B cell (primary cell): ENCODE data around the gene PTPRO. TPM values are rescaled to one million over a fixed set of nuclear protein-coding genes. Genes with fewer than 3 reads are reported as not detected.

Source experiments
- ATAC-seq: fragments of 200-7000 bp; cut with Tn5 transposase; one replicate; pipeline ENCODE4 v1.10.0; 2021; ENCODE audit warnings: low read depth, mild to moderate bottlenecking, moderate number of reproducible peaks, moderate library complexity
- CTCF ChIA-PET: fragments of 350-600 bp; sonication (Branson Sonifier 250); formaldehyde crosslinking; loops from one replicate; lab custom pipeline; 2021; ENCODE audit warnings: antibody characterized with exemption, inconsistent platforms; lab: Charles Lee
- POLR2A ChIA-PET: fragments of 350-600 bp; sonication (Branson Sonifier 250); formaldehyde crosslinking; loops from one replicate; lab custom pipeline; 2021; ENCODE audit warnings: antibody characterized with exemption; lab: Charles Lee
- DNase-seq: peaks from one replicate; pipeline ENCODE4 v3.0.0; 2013
- H2AFZ ChIP-seq: 2 replicates; pipeline ENCODE4 v1.6.1; 2012; ENCODE audit warnings: mild to moderate bottlenecking, low read depth, low read length; ENCODE audit not compliant: insufficient read depth, poor library complexity, severe bottlenecking
- H3K27ac ChIP-seq, 2 donors: 1 replicate in 1 of 2; 2 replicates in 1 of 2; pipeline ENCODE4 v1.5.1; 2012 to 2013; ENCODE audit warnings: low read length in 2 of 2, mild to moderate bottlenecking in 2 of 2, moderate library complexity in 1 of 2
- H3K27me3 ChIP-seq, 4 experiments: fragments of 200-600 bp in 1 of 4; sonication (generic) in 1 of 4; replicated peaks in 1 of 4; 1 replicate in 2 of 4; 2 replicates in 2 of 4; pipeline versions ENCODE4 v1.6.1 to v1.7.0; 2013 to 2016; ENCODE audit warnings: low read length in 3 of 4, mild to moderate bottlenecking in 2 of 4, mixed read lengths in 1 of 4, moderate library complexity in 1 of 4; ENCODE audit not compliant: insufficient read depth in 4 of 4, control insufficient read depth in 3 of 4; ENCODE audit errors: control extremely low read depth in 1 of 4
- H3K36me3 ChIP-seq, 2 experiments: replicated peaks in 1 of 2; 1 replicate in 1 of 2; 2 replicates in 1 of 2; pipeline versions ENCODE4 v1.6.1 to v1.7.1; 2013; ENCODE audit warnings: low read length in 1 of 2; ENCODE audit not compliant: insufficient read depth in 2 of 2, control insufficient read depth in 1 of 2; ENCODE audit errors: control extremely low read depth in 1 of 2, extremely low read depth in 1 of 2
- H3K4me1 ChIP-seq, 2 donors: fragments of 200-600 bp in 1 of 2; sonication (generic) in 1 of 2; 1 replicate in 1 of 2; 2 replicates in 1 of 2; pipeline versions ENCODE4 v1.5.1 to v1.6.1; 2013 to 2017; ENCODE audit warnings: low read length in 2 of 2; ENCODE audit not compliant: control insufficient read depth in 2 of 2, insufficient read depth in 2 of 2
- H3K4me2 ChIP-seq: replicated peaks from 2 replicates; pipeline ENCODE3; 2012; ENCODE audit warnings: mild to moderate bottlenecking, low read depth, low read length; ENCODE audit not compliant: poor library complexity, severe bottlenecking
- H3K4me3 ChIP-seq, 5 experiments: fragments of 200-600 bp in 1 of 5; sonication (generic) in 1 of 5; 1 replicate in 3 of 5; 2 replicates in 2 of 5; pipeline versions ENCODE4 v1.5.1 to v1.7.0; 2011 to 2016; ENCODE audit warnings: low read length in 4 of 5, mild to moderate bottlenecking in 4 of 5, low read depth in 2 of 5, control low read depth in 1 of 5, moderate library complexity in 1 of 5; ENCODE audit not compliant: insufficient read depth in 1 of 5; ENCODE audit errors: control extremely low read depth in 1 of 5, extremely low read depth in 1 of 5
- H3K79me2 ChIP-seq: fragments of 200-600 bp; sonication (generic); one replicate; pipeline ENCODE4 v1.6.0; 2016; ENCODE audit warnings: low read length; ENCODE audit not compliant: control insufficient read depth, insufficient read depth
- H3K9ac ChIP-seq: fragments of 200-600 bp; sonication (generic); 2 replicates; pipeline ENCODE4 v1.6.1; 2017; ENCODE audit warnings: mild to moderate bottlenecking, low read length, moderate library complexity
- H3K9me3 ChIP-seq, 3 donors: one replicate each; pipeline versions ENCODE4 v1.6.1 to v1.7.1; 2013; ENCODE audit warnings: low read length in 2 of 3; ENCODE audit not compliant: control insufficient read depth in 2 of 3, insufficient read depth in 1 of 3; ENCODE audit errors: control extremely low read depth in 1 of 3
- H4K20me1 ChIP-seq: 2 replicates; pipeline ENCODE4 v1.6.0; 2012; ENCODE audit warnings: mild to moderate bottlenecking, low read length; ENCODE audit not compliant: insufficient read depth, control insufficient read depth, poor library complexity, severe bottlenecking
- H3K27ac Mint-ChIP-seq: one replicate; pipeline ENCODE4 v1.8.0; 2021; ENCODE audit warnings: mixed read lengths
- H3K27me3 Mint-ChIP-seq: one replicate; pipeline ENCODE4 v1.8.0; 2021; ENCODE audit warnings: mixed read lengths
- H3K4me1 Mint-ChIP-seq: one replicate; pipeline ENCODE4 v1.8.0; 2021; ENCODE audit warnings: mixed read lengths
- H3K4me3 Mint-ChIP-seq: one replicate; pipeline ENCODE4 v1.8.0; 2021; ENCODE audit warnings: mixed read lengths
- H3K9me3 Mint-ChIP-seq: one replicate; pipeline ENCODE4 v1.8.0; 2022; ENCODE audit warnings: mixed read lengths; ENCODE audit not compliant: insufficient read depth
- CTCF ChIP-seq: fragments of 200-600 bp; IDR thresholded peaks from one replicate; pipeline ENCODE4 v1.8.0; 2022; ENCODE audit warnings: antibody characterized with exemption, mild to moderate bottlenecking
- EZH2 ChIP-seq: IDR thresholded peaks from 2 replicates; pipeline ENCODE4 v1.6.1; 2012; ENCODE audit warnings: borderline replicate concordance, low read depth, mild to moderate bottlenecking, moderate library complexity, low read length; ENCODE audit not compliant: insufficient read depth, poor library complexity, severe bottlenecking
- WGBS: methylation state at CpG from one replicate; pipeline ENCODE4 v1.1.5; 2013; ENCODE audit warnings: missing lambda C conversion rate; ENCODE audit not compliant: insufficient coverage; 5-methylcytosine and 5-hydroxymethylcytosine counted together
- intact Hi-C: fragments of 100-400 bp; cut with micrococcal nuclease; formaldehyde crosslinking; loops from one replicate; pipeline ENCODE4 v1.10.0; 2022
- polyA plus RNA-seq: library from polyadenylated mRNA; depleted of rRNA; stranded (reverse); fragments of >200 nt; gene quantifications from 2 replicates; pipeline ENCODE4 v1.2.3, GENCODE V29; 2012
- total RNA-seq, 2 donors: library from RNA; stranded (reverse); fragments of 120-200 nt in 1 of 2; gene quantifications; 1 replicate in 1 of 2; 2 replicates in 1 of 2; pipeline versions ENCODE4 v1.2.3 to v1.2.4, GENCODE V29; 2013 to 2022

Gene PTPRO
- total and polyA plus RNA-seq, 2 donors (not counting 1 experiment from before 2014, with no cell fraction given): 23.1 to 23.6 TPM

- H3K4me3 Mint-ChIP-seq: no peak overlapping the region
- Histone ChIP-seq H3K36me3 (no peaks in the 10 kb centered on the region), H3K9me3 (no peaks in the 10 kb centered on the region), H3K79me2 (no peaks in the 10 kb centered on the region), H4K20me1 (no peaks in the 10 kb centered on the region), H3K9ac (no peak overlapping the region), H3K4me2 (no peak overlapping the region), H3K4me3 (no peak overlapping the region), H3K4me1 (no peaks in the 10 kb centered on the region), H3K27me3 (no peaks in the 10 kb centered on the region), H3K27ac (no peak overlapping the region), H2AFZ (no peak overlapping the region)
- ChIA-PET CTCF (no interaction called here), POLR2A (no interaction called here)
- DNase-seq (no peak), ATAC-seq (no peak)
- H3K27ac Mint-ChIP-seq: no peak overlapping the region
- no peak for TF ChIP-seq CTCF
- TF ChIP-seq EZH2: no peak
- intact Hi-C loops: no loop called here
- no peaks in the 10 kb centered on the region for H3K9me3 Mint-ChIP-seq
- peaks cover 6% of the 10 kb centered on the region for H3K27me3 Mint-ChIP-seq
- WGBS: no CpG with 5 or more reads among the region's 1 CpG
- H3K4me1 Mint-ChIP-seq: no peaks in the 10 kb centered on the region
These were observed 65.5 kb downstream of the PTPRO start for GRCh38 chr12:15387772-15388171.

DNA sequence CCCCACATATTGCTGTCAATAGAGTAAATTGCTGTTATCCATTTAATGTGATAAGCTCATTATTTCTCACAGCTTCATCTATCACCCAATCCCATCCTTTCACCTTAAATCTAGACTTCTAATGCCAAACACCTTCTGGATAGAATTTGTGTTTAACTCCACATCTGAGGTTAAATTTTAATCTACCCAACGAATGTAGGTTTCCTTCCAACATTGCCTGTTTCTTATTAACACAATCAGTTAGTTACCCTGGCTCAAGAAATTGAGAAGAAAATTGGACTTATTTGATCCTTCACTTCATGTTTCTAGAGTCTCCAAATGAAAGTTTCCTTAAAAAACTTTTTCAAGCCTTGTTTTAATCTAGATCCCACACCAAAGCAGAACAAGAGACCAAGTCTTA is 67.3 kb downstream of the PTPRO start:
- no peaks in the 10 kb centered on the region for H3K9me3 Mint-ChIP-seq
- Histone ChIP-seq H3K27ac (no peak overlapping the region), H3K27me3 (no peaks in the 10 kb centered on the region), H4K20me1 (no peaks in the 10 kb centered on the region), H3K4me3 (no peak overlapping the region), H3K36me3 (no peaks in the 10 kb centered on the region), H3K4me2 (no peak overlapping the region), H2AFZ (no peak overlapping the region), H3K9me3 (no peaks in the 10 kb centered on the region), H3K4me1 (no peaks in the 10 kb centered on the region), H3K9ac (no peak overlapping the region), H3K79me2 (no peaks in the 10 kb centered on the region)
- CTCF ChIA-PET: no interaction called here
- intact Hi-C loops: no loop called here
- H3K27me3 Mint-ChIP-seq: peaks cover 3% of the 10 kb centered on the region
- ATAC-seq (no peak), DNase-seq (no peak)
- no CpG with 5 or more reads among the region's 1 CpG for WGBS
- H3K4me1 Mint-ChIP-seq: no peaks in the 10 kb centered on the region
- POLR2A ChIA-PET: no interaction called here
- H3K4me3 Mint-ChIP-seq: no peak overlapping the region
- H3K27ac Mint-ChIP-seq: no peak overlapping the region
- TF ChIP-seq CTCF: no peak
- no peak for TF ChIP-seq EZH2
